GM18520 (cell line): ENCODE results near the gene CCDC88B.
"Not testable (repeated sequence)": the region's sequence is repeated elsewhere in the genome, so short reads cannot be mapped to it uniquely, and the experiment has no call there.

Experiments used
- ATAC-seq: cut with Tn5 transposase; IDR thresholded peaks from one replicate; pipeline ENCODE4 v1.9.1; 2021; ENCODE audit not compliant: unreplicated experiment

CCDC88B gene

GRCh38 chr11:64321533-64321932 is 18.5 kb upstream of the CCDC88B start:
- no peak for ATAC-seq

GRCh38 chr11:64322925-64323260 is 17.1 kb upstream of the CCDC88B start:
- no peak for ATAC-seq

- no peak for ATAC-seq
Observed at GRCh38 chr11:64323373-64323772, 16.6 kb upstream of the CCDC88B start.

GRCh38 chr11:64323984-64324383 is 16.0 kb upstream of the CCDC88B start:
- ATAC-seq, result not testable (repeated sequence)

GRCh38 chr11:64324692-64325469 is 15.1 kb upstream of the CCDC88B start:
- no peak for ATAC-seq

GRCh38 chr11:64327375-64327774 is 12.6 kb upstream of the CCDC88B start:
- no peak for ATAC-seq

GRCh38 chr11:64327993-64328392 is 12.0 kb upstream of the CCDC88B start:
- ATAC-seq, result no peak

GRCh38 chr11:64330888-64331287 is 9.1 kb upstream of the CCDC88B start:
- no peak for ATAC-seq

GRCh38 chr11:64331569-64332371 is 8.2 kb upstream of the CCDC88B start:
- peak; percentile 54 for ATAC-seq

- ATAC-seq, result no peak
Observed at GRCh38 chr11:64333556-64333955, 6.4 kb upstream of the CCDC88B start.

GRCh38 chr11:64334764-64335735 is 5.0 kb upstream of the CCDC88B start:
- ATAC-seq, result peak; percentile 62

- ATAC-seq, result no peak
Observed at GRCh38 chr11:64337538-64338249, 2.3 kb upstream of the CCDC88B start.

- no peak for ATAC-seq
Observed at GRCh38 chr11:64338716-64339115, 1.3 kb upstream of the CCDC88B start.

GRCh38 chr11:64339286-64339685 is 718 bp upstream of the CCDC88B start:
- no peak for ATAC-seq

GRCh38 chr11:64340671-64341335 is 799 bp downstream of the CCDC88B start:
- ATAC-seq, result no peak

GRCh38 chr11:64341429-64341828 is 1.4 kb downstream of the CCDC88B start:
- no peak for ATAC-seq

- ATAC-seq, result no peak
Observed at GRCh38 chr11:64341851-64342791, 2.1 kb downstream of the CCDC88B start.

- ATAC-seq, result no peak
Observed at GRCh38 chr11:64342869-64343745, 3.1 kb downstream of the CCDC88B start.
